Endothelial cell of umbilical vein (primary cell): ENCODE data around the gene CLEC12A. TPM values are rescaled to one million over a fixed set of nuclear protein-coding genes. Genes with fewer than 3 reads are reported as not detected.
"Not testable (repeated sequence)": the region's sequence is repeated elsewhere in the genome, so short reads cannot be mapped to it uniquely, and the experiment has no call there.

Source experiments
- BruUV-seq: library from RNA; stranded (reverse); fragments of 400-500 nt; replicated peaks from 2 replicates; lab custom pipeline; 2021; lab: Mats Ljungman, UMichigan
- CTCF ChIA-PET: fragments of 300-600, 350-600 bp; sonication (Branson Sonifier 250); formaldehyde crosslinking; loops from one replicate; lab custom pipeline; 2021; ENCODE audit warnings: antibody characterized with exemption, inconsistent platforms; lab: Charles Lee
- POLR2A ChIA-PET: fragments of 300-600, 350-600 bp; sonication (Branson Sonifier 250); formaldehyde crosslinking; loops from one replicate; lab custom pipeline; 2021; ENCODE audit warnings: antibody characterized with exemption, inconsistent platforms; lab: Charles Lee
- DNase-seq: peaks from one replicate; pipeline ENCODE4 v3.0.0-alpha.2; 2011; ENCODE audit warnings: low read depth, low spot score
- FAIRE-seq: peaks from 2 replicates; lab custom pipeline; 2011; peaks lifted over from hg19 to GRCh38; lab: Jason Lieb, UNC
- H2AFZ ChIP-seq: 2 replicates; pipeline ENCODE4 v1.6.0; 2012; ENCODE audit warnings: low read depth, low read length, control low read depth, inconsistent platforms
- H3K27ac ChIP-seq: 2 replicates; pipeline ENCODE4 v1.5.1; 2011; ENCODE audit warnings: low read depth, mild to moderate bottlenecking, control low read depth, low read length, moderate library complexity; ENCODE audit not compliant: insufficient read depth
- H3K27me3 ChIP-seq, 2 experiments: 2 replicates each; pipeline versions ENCODE4 v1.6.0 to v1.6.1; 2011; ENCODE audit warnings: low read length in 2 of 2, mixed read lengths in 1 of 2; ENCODE audit not compliant: control insufficient read depth in 2 of 2, insufficient read depth in 2 of 2
- H3K36me3 ChIP-seq, 2 experiments: 2 replicates in 1 of 2; 3 replicates in 1 of 2; pipeline ENCODE4 v1.5.1; 2011; ENCODE audit warnings: low read length in 2 of 2, mild to moderate bottlenecking in 1 of 2, moderate library complexity in 1 of 2; ENCODE audit not compliant: control insufficient read depth in 2 of 2, insufficient read depth in 2 of 2; ENCODE audit errors: extremely low read depth in 1 of 2
- H3K4me1 ChIP-seq: 3 replicates; pipeline ENCODE4 v1.5.1; 2011; ENCODE audit warnings: mild to moderate bottlenecking, low read length; ENCODE audit not compliant: control insufficient read depth, insufficient read depth; ENCODE audit errors: extremely low read depth
- H3K4me2 ChIP-seq: 2 replicates; pipeline ENCODE4 v1.6.1; 2011; ENCODE audit warnings: low read length, control low read depth, mixed read lengths; ENCODE audit not compliant: insufficient read depth
- H3K4me3 ChIP-seq, 3 experiments: fragments of 200-600 bp in 1 of 3; sonication (generic), shearing (Covaris generic) in 1 of 3; replicated peaks in 1 of 3; 2 replicates each; pipeline ENCODE4 v1.5.1; 2011 to 2016; ENCODE audit warnings: control low read depth in 3 of 3, low read length in 3 of 3, mild to moderate bottlenecking in 2 of 3, inconsistent platforms in 1 of 3, low read depth in 1 of 3, moderate library complexity in 1 of 3; ENCODE audit not compliant: insufficient read depth in 1 of 3
- H3K79me2 ChIP-seq: 2 replicates; pipeline ENCODE4 v1.6.0; 2012; ENCODE audit warnings: low read length, inconsistent platforms; ENCODE audit not compliant: control insufficient read depth, insufficient read depth
- H3K9ac ChIP-seq: replicated peaks from 2 replicates; pipeline ENCODE3; 2011; ENCODE audit warnings: low read length, control low read depth; ENCODE audit not compliant: insufficient read depth; ENCODE audit errors: extremely low read depth
- H3K9me1 ChIP-seq: replicated peaks from 3 replicates; pipeline ENCODE4 v1.6.0; 2011; ENCODE audit warnings: mild to moderate bottlenecking, low read length; ENCODE audit not compliant: control insufficient read depth, insufficient read depth; ENCODE audit errors: extremely low read depth
- H3K9me3 ChIP-seq: replicated peaks from 2 replicates; pipeline ENCODE4 v1.5.1; 2012; ENCODE audit warnings: low read length, inconsistent platforms; ENCODE audit not compliant: control insufficient read depth, insufficient read depth
- H4K20me1 ChIP-seq: replicated peaks from 2 replicates; pipeline ENCODE3; 2011; ENCODE audit warnings: mild to moderate bottlenecking, low read length; ENCODE audit not compliant: control insufficient read depth, insufficient read depth; ENCODE audit errors: extremely low read depth
- EZH2 ChIP-seq: IDR thresholded peaks from 2 replicates; pipeline ENCODE4 v1.6.1; 2012; ENCODE audit warnings: borderline replicate concordance, low read depth, mild to moderate bottlenecking, moderate library complexity, low read length, inconsistent platforms; ENCODE audit not compliant: severe bottlenecking
- FOS ChIP-seq: IDR thresholded peaks from 2 replicates; pipeline ENCODE4 v1.6.1; 2011; ENCODE audit warnings: mild to moderate bottlenecking, low read length, moderate library complexity, borderline replicate concordance; ENCODE audit not compliant: insufficient read depth
- GATA2 ChIP-seq: IDR thresholded peaks from 2 replicates; pipeline ENCODE4 v1.7.0; 2011; ENCODE audit warnings: low read depth, mild to moderate bottlenecking, moderate library complexity, mixed read lengths, low read length; ENCODE audit not compliant: insufficient read length, insufficient read depth
- JUN ChIP-seq: IDR thresholded peaks from 2 replicates; pipeline ENCODE4 v1.6.1; 2011; ENCODE audit warnings: borderline replicate concordance, low read depth; ENCODE audit not compliant: insufficient read length, insufficient read depth
- MAX ChIP-seq: IDR thresholded peaks from 2 replicates; pipeline ENCODE4 v1.6.1; 2011; ENCODE audit not compliant: insufficient read depth, insufficient read length
- MYC ChIP-seq: IDR thresholded peaks from one replicate; pipeline ENCODE4 v1.6.1; 2011; ENCODE audit warnings: mild to moderate bottlenecking, low read depth, low read length
- POLR2A ChIP-seq: IDR thresholded peaks from 2 replicates; pipeline ENCODE4 v1.6.1; 2012; ENCODE audit warnings: low read depth, mild to moderate bottlenecking, control low read depth, low read length
- POLR2AphosphoS5 ChIP-seq: IDR thresholded peaks from 2 replicates; pipeline ENCODE4 v1.6.1; 2012; ENCODE audit warnings: low read depth, mild to moderate bottlenecking, control low read depth, low read length, moderate library complexity; ENCODE audit not compliant: insufficient read depth
- dilution Hi-C: fragments of 300-500 bp; cut with MboI; formaldehyde crosslinking; loops from one replicate; pipeline ENCODE4 v1.15.0; 2019; ENCODE audit warnings: low sequenced_read_pairs; ENCODE audit not compliant: extremely low pct_ligation_motif_present
- intact Hi-C: fragments of 100-400 bp; cut with micrococcal nuclease; formaldehyde crosslinking; loops from one replicate; pipeline ENCODE4 v1.10.0; 2022
- polyA plus RNA-seq, 4 experiments: library from polyadenylated mRNA; depleted of rRNA in 3 of 4; stranded (reverse) in 3 of 4; unstranded in 1 of 4; fragments of >200 nt; gene quantifications; 2 replicates each; pipeline versions ENCODE4 v1.2.1 to v1.2.3, GENCODE V29; 2011 to 2012; ENCODE audit warnings: missing spikeins in 1 of 4
- total RNA-seq: library from RNA; stranded (reverse); gene quantifications from 2 replicates; pipeline ENCODE4 v1.2.3, GENCODE V29; 2021
- TF ChIP-seq, protein P1 (sequence below), 2 donors: IDR thresholded peaks; 1 replicate in 1 of 2; 2 replicates in 1 of 2; pipeline ENCODE4 v1.5.1; 2011; ENCODE audit warnings: low read length in 2 of 2, mild to moderate bottlenecking in 2 of 2, moderate library complexity in 2 of 2, control low read depth in 1 of 2, inconsistent platforms in 1 of 2, low read depth in 1 of 2; ENCODE audit not compliant: insufficient read depth in 1 of 2; ENCODE audit errors: extremely low read depth in 1 of 2

The CLEC12A gene
- total and polyA plus RNA-seq, 2 donors (not counting 3 experiments of a cell fraction or from before 2014, with no cell fraction given) = not detected

- Histone ChIP-seq H3K4me1 (no peaks in the 10 kb centered on the region), H3K4me3 (no peak overlapping the region), H3K79me2 (no peaks in the 10 kb centered on the region), H3K27ac (no peak overlapping the region), H2AFZ (no peak overlapping the region), H3K4me2 (no peak overlapping the region), H3K9ac (no peak overlapping the region), H3K9me3 (no peaks in the 10 kb centered on the region), H3K27me3 (peaks cover 4 to 5% of the 10 kb centered on the region in 2 experiments), H3K9me1 (no peaks in the 10 kb centered on the region), H4K20me1 (no peaks in the 10 kb centered on the region), H3K36me3 (no peaks in the 10 kb centered on the region)
- no TSS peak for BruUV-seq
- ChIA-PET POLR2A (no interaction called here), CTCF (no interaction called here)
- DNase-seq (no peak), FAIRE-seq (no peak)
- dilution Hi-C loops = no loop called here
- no peak for TF ChIP-seq GATA2
- TF ChIP-seq POLR2A = no peak
- no peak for TF ChIP-seq POLR2AphosphoS5
- TF ChIP-seq JUN = no peak
- TF ChIP-seq, protein P1, sequence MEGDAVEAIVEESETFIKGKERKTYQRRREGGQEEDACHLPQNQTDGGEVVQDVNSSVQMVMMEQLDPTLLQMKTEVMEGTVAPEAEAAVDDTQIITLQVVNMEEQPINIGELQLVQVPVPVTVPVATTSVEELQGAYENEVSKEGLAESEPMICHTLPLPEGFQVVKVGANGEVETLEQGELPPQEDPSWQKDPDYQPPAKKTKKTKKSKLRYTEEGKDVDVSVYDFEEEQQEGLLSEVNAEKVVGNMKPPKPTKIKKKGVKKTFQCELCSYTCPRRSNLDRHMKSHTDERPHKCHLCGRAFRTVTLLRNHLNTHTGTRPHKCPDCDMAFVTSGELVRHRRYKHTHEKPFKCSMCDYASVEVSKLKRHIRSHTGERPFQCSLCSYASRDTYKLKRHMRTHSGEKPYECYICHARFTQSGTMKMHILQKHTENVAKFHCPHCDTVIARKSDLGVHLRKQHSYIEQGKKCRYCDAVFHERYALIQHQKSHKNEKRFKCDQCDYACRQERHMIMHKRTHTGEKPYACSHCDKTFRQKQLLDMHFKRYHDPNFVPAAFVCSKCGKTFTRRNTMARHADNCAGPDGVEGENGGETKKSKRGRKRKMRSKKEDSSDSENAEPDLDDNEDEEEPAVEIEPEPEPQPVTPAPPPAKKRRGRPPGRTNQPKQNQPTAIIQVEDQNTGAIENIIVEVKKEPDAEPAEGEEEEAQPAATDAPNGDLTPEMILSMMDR (IDR thresholded peaks at IDR 0.05; ENCODE audit: extremely low read depth in 1 of 2, insufficient read depth in 1 of 2, low read depth in 1 of 2, low read length in 2 of 2) = no peak
- TF ChIP-seq EZH2 = no peak
- TF ChIP-seq FOS = no peak
- no peak for TF ChIP-seq MYC
- TF ChIP-seq MAX = no peak
- intact Hi-C loops = no loop called here
Measured at GRCh38 chr12:9975614-9976013, 4.4 kb downstream of the CLEC12A start.

DNA sequence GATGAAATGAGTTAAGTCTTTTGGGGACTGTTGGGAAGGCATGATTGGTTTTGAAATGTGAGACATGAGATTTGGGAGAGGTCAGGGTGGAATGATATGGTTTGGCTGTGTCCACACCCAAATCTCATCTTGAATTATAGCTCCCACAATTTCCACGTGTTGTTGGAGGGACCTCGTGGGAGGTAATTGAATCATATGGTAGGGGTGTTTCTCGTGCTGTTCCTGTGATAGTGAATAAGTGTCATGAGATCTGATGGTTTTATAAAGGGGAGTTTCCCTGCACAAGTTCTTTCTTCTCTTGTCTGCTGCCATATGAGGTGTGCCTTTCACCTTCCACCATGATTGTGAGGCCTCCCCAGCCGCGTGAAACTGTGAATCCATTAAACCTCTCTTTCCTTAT lies 5.4 kb downstream of the CLEC12A start:
- H3K36me3 ChIP-seq, H3K4me1 ChIP-seq, H3K9me1 ChIP-seq, H3K4me2 ChIP-seq, BruUV-seq, intact Hi-C loops, H3K4me3 ChIP-seq, H3K79me2 ChIP-seq, H4K20me1 ChIP-seq, H2AFZ ChIP-seq, CTCF ChIA-PET, H3K27ac ChIP-seq, dilution Hi-C loops, H3K9me3 ChIP-seq, POLR2A ChIA-PET, H3K9ac ChIP-seq, DNase-seq, FAIRE-seq, H3K27me3 ChIP-seq: not testable (repeated sequence)
